ENCODE data around the gene AMN.

DNA sequence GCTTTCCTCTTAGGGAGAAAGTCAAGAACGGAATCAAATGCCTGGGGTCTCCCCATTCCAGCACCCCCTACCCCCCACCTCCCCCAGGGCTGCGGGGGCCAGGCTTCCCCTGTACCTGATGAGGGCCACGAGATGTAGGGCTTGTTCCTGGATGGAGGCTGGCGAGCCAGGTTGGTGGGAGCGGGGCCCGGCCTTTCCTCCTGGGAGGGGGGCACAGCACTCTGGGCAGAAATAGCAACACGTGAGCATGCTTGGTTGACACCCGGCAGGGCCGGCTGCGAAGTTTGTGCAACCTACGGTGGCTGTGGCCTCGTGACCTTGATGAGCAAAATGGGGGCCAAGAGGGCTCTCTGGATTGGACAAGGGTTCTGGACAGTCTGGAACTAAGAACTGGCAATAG, 15.7 kb downstream of the AMN start:
- TF ChIP-seq POLR2A (IDR thresholded peaks at IDR 0.05) (no peak), POLR2AphosphoS5 (IDR thresholded peaks at IDR 0.05) (no peak)
